PC-3 (cell line): ENCODE data around the gene RFK.

ENCODE experiments used
- EZH2 ChIP-seq: fragments of 300-600 bp; sonication (generic); IDR thresholded peaks from one replicate; pipeline ENCODE4 v1.6.1; 2017; ENCODE audit warnings: antibody characterized with exemption, mild to moderate bottlenecking, low read length; ENCODE audit not compliant: unreplicated experiment
- EZH2phosphoT487 ChIP-seq: fragments of 300-600 bp; sonication (generic); IDR thresholded peaks from 2 replicates; pipeline ENCODE4 v1.6.1; 2018; ENCODE audit warnings: mild to moderate bottlenecking, antibody characterized with exemption, low read length, borderline replicate concordance
- TF ChIP-seq, protein P1 (sequence below): fragments of 300-600 bp; sonication (generic); conservative IDR thresholded peaks from 2 replicates; pipeline ENCODE4 v1.5.1; 2017; ENCODE audit warnings: antibody characterized with exemption, low read depth, mild to moderate bottlenecking, low read length

DNA sequence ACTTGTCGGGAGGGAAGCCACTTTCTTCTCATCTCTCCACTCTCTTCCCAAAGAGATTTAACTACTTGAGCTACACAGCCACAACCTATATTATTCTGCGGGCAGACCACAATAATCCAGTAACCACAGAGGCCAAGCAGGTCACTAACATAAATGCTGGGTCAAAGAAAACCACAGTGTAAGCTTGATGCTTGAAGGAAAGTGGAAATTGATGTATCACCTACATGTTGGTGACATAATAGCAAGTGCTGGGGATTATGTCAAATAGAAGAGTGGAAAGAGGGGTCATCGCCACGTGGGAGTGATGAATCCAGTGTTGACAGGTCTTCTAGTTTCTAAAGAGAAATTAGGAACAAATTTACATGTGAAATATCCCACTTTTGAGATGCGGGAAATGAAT lies 40.9 kb downstream of the RFK start:
- no peak for TF ChIP-seq EZH2
- TF ChIP-seq, protein P1, sequence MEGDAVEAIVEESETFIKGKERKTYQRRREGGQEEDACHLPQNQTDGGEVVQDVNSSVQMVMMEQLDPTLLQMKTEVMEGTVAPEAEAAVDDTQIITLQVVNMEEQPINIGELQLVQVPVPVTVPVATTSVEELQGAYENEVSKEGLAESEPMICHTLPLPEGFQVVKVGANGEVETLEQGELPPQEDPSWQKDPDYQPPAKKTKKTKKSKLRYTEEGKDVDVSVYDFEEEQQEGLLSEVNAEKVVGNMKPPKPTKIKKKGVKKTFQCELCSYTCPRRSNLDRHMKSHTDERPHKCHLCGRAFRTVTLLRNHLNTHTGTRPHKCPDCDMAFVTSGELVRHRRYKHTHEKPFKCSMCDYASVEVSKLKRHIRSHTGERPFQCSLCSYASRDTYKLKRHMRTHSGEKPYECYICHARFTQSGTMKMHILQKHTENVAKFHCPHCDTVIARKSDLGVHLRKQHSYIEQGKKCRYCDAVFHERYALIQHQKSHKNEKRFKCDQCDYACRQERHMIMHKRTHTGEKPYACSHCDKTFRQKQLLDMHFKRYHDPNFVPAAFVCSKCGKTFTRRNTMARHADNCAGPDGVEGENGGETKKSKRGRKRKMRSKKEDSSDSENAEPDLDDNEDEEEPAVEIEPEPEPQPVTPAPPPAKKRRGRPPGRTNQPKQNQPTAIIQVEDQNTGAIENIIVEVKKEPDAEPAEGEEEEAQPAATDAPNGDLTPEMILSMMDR, result no peak
- no peak for TF ChIP-seq EZH2phosphoT487
